GM12801 (cell line): Measurements from ENCODE around the gene TRIO.

Source experiments
- CTCF ChIP-seq: IDR thresholded peaks from one replicate; pipeline ENCODE4 v1.5.1; 2011; ENCODE audit warnings: control low read depth; ENCODE audit not compliant: insufficient read length; ENCODE audit errors: extremely low read depth

Gene TRIO

GRCh38 chr5:14273207-14273767 is 130.1 kb downstream of the TRIO start:
- TF ChIP-seq CTCF = no peak

- no peak for TF ChIP-seq CTCF
These were observed 133.2 kb downstream of the TRIO start for GRCh38 chr5:14276380-14276779.

DNA sequence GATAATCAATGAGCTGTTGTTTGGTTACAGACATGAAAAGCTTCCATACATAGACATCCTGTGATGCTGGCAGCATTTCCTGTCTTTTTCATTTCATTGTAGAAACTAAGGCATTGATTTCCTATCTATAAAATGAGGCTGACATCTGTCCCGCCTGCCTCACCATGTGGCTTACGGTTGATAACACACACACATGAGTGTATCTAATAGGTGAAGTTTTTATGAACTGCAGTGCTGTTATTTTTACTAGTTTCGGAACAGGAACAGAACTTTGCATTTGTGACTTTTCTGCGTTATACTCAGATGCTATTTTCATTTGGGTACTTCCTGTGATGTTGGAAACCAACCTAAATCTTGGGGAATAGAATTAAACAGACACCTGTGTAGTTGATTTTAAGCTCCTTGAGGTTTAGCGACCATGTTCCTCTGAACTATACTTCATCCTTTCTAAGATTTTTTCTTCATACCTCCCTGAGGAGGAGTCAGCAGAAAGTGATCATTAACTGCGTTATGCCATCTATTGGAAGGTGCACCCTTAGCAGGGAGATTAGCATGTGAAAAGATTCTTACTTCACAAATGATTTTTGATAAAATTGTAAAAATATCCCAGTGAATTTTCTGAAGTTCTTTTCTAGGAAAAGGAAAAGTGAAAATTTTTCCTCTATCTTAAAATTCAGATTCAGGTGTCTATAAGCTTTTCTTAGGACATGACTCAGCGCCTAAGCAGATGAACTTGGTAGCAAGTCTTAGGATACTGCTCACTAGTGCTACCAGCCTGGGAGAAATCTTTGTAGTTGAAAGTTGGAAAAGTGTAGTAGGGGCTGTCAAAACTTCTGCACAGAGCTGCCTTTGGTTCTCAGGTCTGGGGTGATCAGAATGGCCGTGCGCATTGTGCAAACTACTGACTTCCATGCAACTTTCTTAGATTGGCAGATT is 134.5 kb downstream of the TRIO start:
- TF ChIP-seq CTCF = no peak

GRCh38 chr5:14280294-14280854 is 137.2 kb downstream of the TRIO start:
- no peak for TF ChIP-seq CTCF

- TF ChIP-seq CTCF = no peak
These were observed 138.6 kb downstream of the TRIO start for GRCh38 chr5:14281746-14282181.

GRCh38 chr5:14283139-14283538 is 140.0 kb downstream of the TRIO start:
- TF ChIP-seq CTCF = no peak

- TF ChIP-seq CTCF = no peak
These were observed 141.4 kb downstream of the TRIO start for GRCh38 chr5:14284392-14285148.
